ENCODE measurements around the gene MYL6.
A peak's percentile ranks its signal among the peaks of the same experiment; 100 is the strongest.

DNA sequence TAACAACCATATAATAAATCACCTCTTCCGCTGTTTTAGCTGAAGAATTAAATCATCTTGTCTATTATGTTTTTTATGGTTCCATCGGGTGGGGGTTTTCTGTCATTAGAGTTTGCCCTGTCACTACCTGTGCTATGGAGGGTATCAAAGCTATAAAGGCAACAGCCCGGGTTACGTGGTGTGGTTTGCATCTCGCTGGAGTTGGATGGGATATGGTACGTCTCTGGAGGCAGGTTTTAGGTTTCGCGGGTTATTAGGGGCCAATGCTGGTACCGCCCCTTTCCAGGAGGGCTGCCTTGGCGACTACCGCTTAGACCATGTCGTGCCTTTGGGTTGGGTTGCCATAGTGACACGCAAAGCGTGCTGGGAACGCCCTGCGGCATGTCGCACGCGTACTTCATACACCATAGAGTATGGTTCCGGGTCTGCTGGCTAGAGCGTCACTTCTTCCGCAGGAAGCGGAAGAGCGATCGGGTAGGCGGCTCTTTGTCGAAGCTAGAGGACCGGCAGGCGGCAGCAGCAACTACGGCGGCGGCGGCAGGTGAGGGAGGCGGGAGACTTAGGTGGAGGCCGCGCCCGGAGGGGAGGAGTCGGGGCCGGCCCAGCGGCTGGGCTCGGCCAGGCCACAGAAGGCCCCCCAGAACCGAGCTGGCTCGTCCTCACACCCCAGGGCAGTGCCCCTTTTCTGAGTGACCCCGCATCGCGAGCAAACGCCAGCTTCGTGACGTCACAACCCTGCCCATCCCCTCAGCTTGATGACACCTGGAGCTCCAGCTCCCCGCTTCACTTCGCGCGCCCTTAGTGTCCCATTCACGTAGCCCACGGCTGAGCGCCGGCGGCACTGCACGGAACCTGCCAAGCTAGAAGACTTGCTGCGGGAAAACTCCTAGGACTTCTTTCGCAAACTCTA, 40.1 kb upstream of the MYL6 start, which contains the start of gene ZC3H10:
- no peak for TF ChIP-seq TARDBP (IDR thresholded peaks at IDR 0.05)
- no peak for TF ChIP-seq SP1 (IDR thresholded peaks at IDR 0.05)
- TF ChIP-seq HDGF (IDR thresholded peaks at IDR 0.05; ENCODE audit: borderline replicate concordance): no peak
- no peak for TF ChIP-seq FOXM1 (IDR thresholded peaks at IDR 0.05; ENCODE audit: borderline replicate concordance)
- no peak for TF ChIP-seq ZNF384 (IDR thresholded peaks at IDR 0.05)
- 0 out of 2 replicates have a peak, but pooled peaks have one; percentile 45 for TF ChIP-seq NFRKB (IDR thresholded peaks at IDR 0.05)
- TF ChIP-seq SUZ12 (IDR thresholded peaks at IDR 0.05): no peak
- TF ChIP-seq L3MBTL2 (conservative IDR thresholded peaks at IDR 0.05): peak; percentile 78
- TF ChIP-seq BHLHE40 (IDR thresholded peaks at IDR 0.05; ENCODE audit: borderline replicate concordance): no peak
- peak; percentile 69; the same call in 1 of the 2 replicates for TF ChIP-seq FOXK2 (IDR thresholded peaks at IDR 0.05)
- TF ChIP-seq ARNT (IDR thresholded peaks at IDR 0.05): peak; percentile 92
- TF ChIP-seq ELF4 (IDR thresholded peaks at IDR 0.05): peak; percentile 94
- no peak for TF ChIP-seq FOXA1 (IDR thresholded peaks at IDR 0.05)

All from HEK293T (cell line).